CD4-positive, alpha-beta memory T cell (primary cell): ENCODE measurements around the gene CPXM2. TPM values are rescaled to one million over a fixed set of nuclear protein-coding genes. Genes with fewer than 3 reads are reported as not detected.

Experiments
- CTCF ChIA-PET: fragments of 350-600 bp; sonication (Branson Sonifier 250); formaldehyde crosslinking; loops from one replicate; lab custom pipeline; 2021; ENCODE audit warnings: inconsistent platforms; ENCODE audit not compliant: partially characterized antibody; lab: Charles Lee
- POLR2A ChIA-PET: fragments of 350-600 bp; sonication (Branson Sonifier 250); formaldehyde crosslinking; loops from one replicate; lab custom pipeline; 2021; ENCODE audit not compliant: partially characterized antibody; lab: Charles Lee
- DNase-seq, 5 donors: peaks; one replicate each; pipeline versions ENCODE4 v3.0.0 to v3.0.0-alpha.2; 2020 to 2022; ENCODE audit warnings: mixed read lengths in 1 of 5
- H3K27ac ChIP-seq: one replicate; pipeline ENCODE4 v1.7.0; 2013; ENCODE audit warnings: low read depth, low read length
- H3K27me3 ChIP-seq: 2 replicates; pipeline ENCODE4 v1.7.0; 2013; ENCODE audit warnings: mild to moderate bottlenecking, low read length, moderate library complexity; ENCODE audit not compliant: insufficient read depth
- H3K36me3 ChIP-seq: 2 replicates; pipeline ENCODE4 v1.7.0; 2013; ENCODE audit warnings: mild to moderate bottlenecking, low read length, moderate library complexity; ENCODE audit not compliant: insufficient read depth
- H3K4me1 ChIP-seq: 2 replicates; pipeline ENCODE4 v1.7.0; 2013; ENCODE audit warnings: mild to moderate bottlenecking, low read length, moderate library complexity; ENCODE audit not compliant: insufficient read depth
- H3K4me3 ChIP-seq, 2 donors: one replicate each; pipeline ENCODE4 v1.7.0; 2013; ENCODE audit warnings: low read length in 2 of 2, mild to moderate bottlenecking in 1 of 2
- H3K9me3 ChIP-seq, 2 donors: one replicate each; pipeline ENCODE4 v1.7.0; 2013; ENCODE audit warnings: low read length in 2 of 2, control low read depth in 1 of 2; ENCODE audit not compliant: control insufficient read depth in 1 of 2
- H3K27ac Mint-ChIP-seq, 7 donors: one replicate each; pipeline ENCODE4 v1.8.0; 2020 to 2021; ENCODE audit warnings: mixed read lengths in 7 of 7, mild to moderate bottlenecking in 6 of 7, inconsistent platforms in 3 of 7, moderate library complexity in 3 of 7
- H3K27me3 Mint-ChIP-seq, 2 donors: one replicate each; pipeline ENCODE4 v1.8.0; 2020 to 2021; ENCODE audit warnings: mixed read lengths in 2 of 2
- H3K36me3 Mint-ChIP-seq, 2 donors: one replicate each; pipeline ENCODE4 v1.8.0; 2020 to 2021; ENCODE audit warnings: mixed read lengths in 2 of 2, inconsistent platforms in 1 of 2, mild to moderate bottlenecking in 1 of 2
- H3K4me1 Mint-ChIP-seq, 4 donors: one replicate each; pipeline ENCODE4 v1.8.0; 2020 to 2021; ENCODE audit warnings: mixed read lengths in 4 of 4, mild to moderate bottlenecking in 1 of 4
- H3K4me3 Mint-ChIP-seq, 8 donors: one replicate each; pipeline ENCODE4 v1.8.0; 2020 to 2021; ENCODE audit warnings: mixed read lengths in 8 of 8, mild to moderate bottlenecking in 7 of 8, moderate library complexity in 6 of 8, inconsistent platforms in 3 of 8
- H3K9me3 Mint-ChIP-seq, 8 donors: one replicate each; pipeline ENCODE4 v1.8.0; 2020 to 2021; ENCODE audit warnings: mixed read lengths in 8 of 8, mild to moderate bottlenecking in 5 of 8, inconsistent platforms in 3 of 8, moderate library complexity in 1 of 8
- intact Hi-C: fragments of 100-400 bp; cut with micrococcal nuclease; formaldehyde crosslinking; loops from one replicate; pipeline ENCODE4 v1.15.1; 2023
- polyA plus RNA-seq, 2 donors: library from polyadenylated mRNA; unstranded; fragments of 300-500 nt; fragmentation: Illumina TruSeq; gene quantifications; one replicate each; pipeline ENCODE4 v1.2.3, GENCODE V29; 2021
- total RNA-seq, 2 experiments: library from RNA; stranded (reverse); gene quantifications; one replicate each; pipeline ENCODE4 v1.2.3, GENCODE V29; 2021

The CPXM2 gene
- total and polyA plus RNA-seq, 4 experiments from 2014 or later = not detected

DNA sequence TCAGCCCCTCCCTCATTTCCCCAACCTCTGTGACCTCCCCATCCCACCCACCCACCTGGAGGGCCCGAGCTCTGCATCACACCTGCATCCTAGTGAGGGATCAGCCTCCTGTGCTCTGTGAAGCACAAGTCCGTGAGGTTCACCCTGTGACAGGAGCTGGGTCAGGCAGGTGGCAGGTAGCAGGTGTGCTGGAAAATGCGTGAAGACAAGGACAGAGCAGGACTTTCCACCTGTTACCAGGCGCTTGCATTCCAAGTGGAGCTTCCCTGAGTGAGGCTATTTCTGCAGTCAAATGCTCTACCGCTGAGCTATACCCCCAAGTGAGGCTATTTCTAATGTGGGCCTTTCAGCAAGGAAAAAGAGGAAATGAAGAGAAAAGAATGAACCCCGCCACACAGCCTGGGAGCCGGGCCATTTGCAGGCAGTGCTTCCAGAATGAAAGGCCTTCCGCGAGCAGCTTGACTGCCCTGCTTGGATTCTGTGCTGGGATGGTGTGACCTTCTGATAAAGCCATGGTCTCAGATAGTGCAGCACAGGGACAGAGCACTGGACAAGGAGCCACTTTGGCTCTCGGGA lies 13.3 kb upstream of the CPXM2 start:
- Histone ChIP-seq H3K9me3 (no peaks in the 10 kb centered on the region), H3K27ac (no peak overlapping the region), H3K36me3 (no peaks in the 10 kb centered on the region), H3K4me3 (no peak overlapping the region), H3K4me1 (no peaks in the 10 kb centered on the region), H3K27me3 (no peaks in the 10 kb centered on the region)
- peaks cover 5 to 6% of the 10 kb centered on the region in 2 donors for H3K27me3 Mint-ChIP-seq
- no peaks in the 10 kb centered on the region for H3K4me1 Mint-ChIP-seq
- H3K9me3 Mint-ChIP-seq = peaks cover 0 to 5% (median 3%) of the 10 kb centered on the region in 8 donors
- H3K4me3 Mint-ChIP-seq = no peak overlapping the region
- no peaks in the 10 kb centered on the region for H3K36me3 Mint-ChIP-seq
- no peak overlapping the region for H3K27ac Mint-ChIP-seq
- ChIA-PET POLR2A (no interaction called here), CTCF (no interaction called here)
- no peak for DNase-seq
- intact Hi-C loops = no loop called here

DNA sequence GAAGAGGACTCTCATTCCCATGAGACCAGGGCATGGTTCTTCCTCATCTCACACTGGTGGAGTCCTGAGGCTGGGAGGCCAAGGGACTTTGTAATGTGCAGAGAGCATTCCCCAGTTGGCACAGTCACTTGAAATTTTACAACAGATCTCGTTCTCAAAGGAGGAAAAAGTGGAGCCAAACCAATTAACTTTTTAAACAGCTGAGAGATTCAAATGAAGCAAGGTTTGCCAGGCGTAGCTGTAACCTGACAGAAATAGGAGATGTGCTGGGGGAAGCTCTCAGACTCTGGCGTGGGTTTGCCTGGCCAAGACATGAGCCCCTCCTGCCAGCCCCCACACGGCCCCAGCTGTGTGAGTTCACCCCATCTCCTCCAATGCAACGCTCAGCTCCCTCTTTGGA lies 12.0 kb upstream of the CPXM2 start:
- intact Hi-C loops = no loop called here
- peaks cover 0 to 11% (median 5%) of the 10 kb centered on the region in 8 donors for H3K9me3 Mint-ChIP-seq

DNA sequence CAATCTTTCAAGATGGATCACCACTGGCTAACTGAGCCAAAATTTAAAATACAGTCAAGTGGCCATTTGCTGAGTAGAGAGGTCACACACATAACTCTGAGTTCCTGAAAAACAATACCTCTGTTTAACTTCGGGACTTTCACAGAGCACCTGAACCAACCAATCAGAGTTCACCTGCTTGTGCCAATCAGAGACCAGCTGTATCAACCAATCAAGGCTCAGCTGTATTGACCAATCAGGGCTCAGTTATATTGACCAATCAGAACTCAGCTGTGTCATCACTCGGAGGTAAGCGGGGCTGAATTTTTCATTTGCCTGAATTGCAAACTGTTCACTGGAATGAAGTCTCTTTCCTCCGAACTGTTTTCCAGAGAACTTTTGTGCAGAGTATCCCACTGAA lies 10.0 kb upstream of the CPXM2 start:
- intact Hi-C loops = no loop called here
- no peak overlapping the region for H3K4me3 Mint-ChIP-seq
- POLR2A ChIA-PET = no interaction called here
- H3K27me3 Mint-ChIP-seq = peaks cover 2% of the 10 kb centered on the region in 2 donors
- no peaks in the 10 kb centered on the region for H3K36me3 ChIP-seq
- peaks cover 0 to 11% (median 4%) of the 10 kb centered on the region in 8 donors for H3K9me3 Mint-ChIP-seq
- no peak overlapping the region for H3K27ac Mint-ChIP-seq
- CTCF ChIA-PET = interaction anchor here (0.5 kb wide), 1 partner anchor 1168 kb away, joined by 3 read pairs; no protein-coding TSS in a partner anchor
- no peak overlapping the region for H3K27ac ChIP-seq
- no peak overlapping the region for H3K4me3 ChIP-seq
- H3K36me3 Mint-ChIP-seq = no peaks in the 10 kb centered on the region
- H3K27me3 ChIP-seq = no peaks in the 10 kb centered on the region
- H3K9me3 ChIP-seq = no peaks in the 10 kb centered on the region
- DNase-seq = no peak
- H3K4me1 ChIP-seq = no peaks in the 10 kb centered on the region
- peaks cover 0 to 2% (median 0%) of the 10 kb centered on the region in 4 donors for H3K4me1 Mint-ChIP-seq

More for the DNA sequence above, 12.0 kb upstream of the CPXM2 start:
- no peaks in the 10 kb centered on the region for H3K4me1 Mint-ChIP-seq
- DNase-seq = no peak
- H3K4me3 Mint-ChIP-seq = no peak overlapping the region
- CTCF ChIA-PET = no interaction called here
- POLR2A ChIA-PET = no interaction called here
- H3K36me3 Mint-ChIP-seq = no peaks in the 10 kb centered on the region
- H3K27me3 ChIP-seq = no peaks in the 10 kb centered on the region
- no peak overlapping the region for H3K27ac Mint-ChIP-seq
- H3K4me1 ChIP-seq = no peaks in the 10 kb centered on the region
- H3K27me3 Mint-ChIP-seq = peaks cover 5 to 6% of the 10 kb centered on the region in 2 donors
- no peaks in the 10 kb centered on the region for H3K9me3 ChIP-seq
- H3K4me3 ChIP-seq = no peak overlapping the region
- H3K36me3 ChIP-seq = no peaks in the 10 kb centered on the region
- H3K27ac ChIP-seq = no peak overlapping the region

DNA sequence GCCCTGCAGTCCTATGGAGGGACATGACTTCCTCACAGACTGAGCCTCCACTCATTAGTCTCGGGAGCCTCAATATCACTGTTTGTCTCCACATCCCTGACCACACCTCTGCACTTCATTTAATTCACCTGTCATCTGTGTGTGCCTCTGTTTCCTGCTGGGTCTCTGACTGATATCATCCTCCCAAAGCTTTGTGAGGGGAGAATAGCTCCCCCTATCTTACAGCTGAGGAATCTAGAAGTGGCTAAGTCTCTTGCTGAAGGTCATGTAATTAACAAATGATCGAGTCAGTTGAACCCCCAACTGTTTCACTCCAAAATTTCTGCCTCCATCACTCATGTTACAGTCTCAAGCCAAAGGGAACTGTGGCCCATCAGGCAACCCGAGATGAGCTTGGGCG lies 5.5 kb upstream of the CPXM2 start:
- Histone ChIP-seq H3K27ac (no peak overlapping the region), H3K36me3 (no peaks in the 10 kb centered on the region), H3K4me1 (no peaks in the 10 kb centered on the region), H3K9me3 (no peaks in the 10 kb centered on the region), H3K27me3 (no peaks in the 10 kb centered on the region), H3K4me3 (no peak overlapping the region)
- H3K4me3 Mint-ChIP-seq = no peak overlapping the region
- H3K36me3 Mint-ChIP-seq = no peaks in the 10 kb centered on the region
- DNase-seq = no peak
- CTCF ChIA-PET = no interaction called here
- peaks cover 0 to 5% (median 1%) of the 10 kb centered on the region in 4 donors for H3K4me1 Mint-ChIP-seq
- peaks cover 8 to 13% of the 10 kb centered on the region in 2 donors for H3K27me3 Mint-ChIP-seq
- H3K9me3 Mint-ChIP-seq = peaks cover 0 to 11% (median 3%) of the 10 kb centered on the region in 8 donors
- POLR2A ChIA-PET = no interaction called here
- intact Hi-C loops = no loop called here
- H3K27ac Mint-ChIP-seq = no peak overlapping the region

DNA sequence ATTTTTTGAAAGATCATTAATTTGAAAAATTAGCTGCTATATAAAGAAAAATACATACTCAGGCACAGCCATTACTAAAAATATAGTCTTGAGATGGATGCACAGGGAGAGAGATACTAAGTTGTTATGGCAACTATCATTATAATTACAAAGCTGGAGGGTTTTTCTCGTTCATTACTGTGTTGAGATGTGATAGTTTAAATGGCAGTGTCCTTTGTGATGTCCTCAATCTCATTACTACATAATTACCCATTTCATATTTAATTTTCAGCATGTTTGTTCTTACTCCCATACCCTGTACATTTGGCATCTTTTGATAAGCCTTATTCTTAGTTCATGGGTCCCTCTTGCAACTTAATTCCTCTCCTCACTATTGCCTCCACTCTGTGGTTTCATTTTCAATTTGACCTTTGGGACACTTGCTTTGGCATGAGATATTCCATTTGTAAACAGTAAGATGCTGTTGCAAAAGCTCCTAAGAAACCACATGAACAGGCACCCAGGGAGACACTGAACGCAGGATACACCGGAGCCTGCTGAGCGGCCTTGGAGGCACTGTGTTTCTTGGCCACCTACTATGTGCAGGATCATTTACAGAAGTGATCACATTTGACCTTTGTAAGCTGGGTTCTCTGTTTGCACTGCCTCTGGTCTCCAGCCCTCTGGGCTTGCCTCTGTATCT lies 4.8 kb upstream of the CPXM2 start:
- Histone ChIP-seq H3K4me1 (no peaks in the 10 kb centered on the region), H3K36me3 (no peaks in the 10 kb centered on the region), H3K4me3 (no peak overlapping the region), H3K27me3 (no peaks in the 10 kb centered on the region), H3K9me3 (no peaks in the 10 kb centered on the region), H3K27ac (no peak overlapping the region)
- Mint-ChIP-seq H3K27ac (no peak overlapping the region), H3K4me3 (no peak overlapping the region), H3K36me3 (no peaks in the 10 kb centered on the region), H3K4me1 (peaks cover 0 to 5% (median 1%) of the 10 kb centered on the region in 4 donors), H3K9me3 (peaks cover 0 to 11% (median 3%) of the 10 kb centered on the region in 8 donors), H3K27me3 (peaks cover 8 to 13% of the 10 kb centered on the region in 2 donors)
- no peak for DNase-seq
- ChIA-PET CTCF (no interaction called here), POLR2A (no interaction called here)
- intact Hi-C loops = no loop called here

DNA sequence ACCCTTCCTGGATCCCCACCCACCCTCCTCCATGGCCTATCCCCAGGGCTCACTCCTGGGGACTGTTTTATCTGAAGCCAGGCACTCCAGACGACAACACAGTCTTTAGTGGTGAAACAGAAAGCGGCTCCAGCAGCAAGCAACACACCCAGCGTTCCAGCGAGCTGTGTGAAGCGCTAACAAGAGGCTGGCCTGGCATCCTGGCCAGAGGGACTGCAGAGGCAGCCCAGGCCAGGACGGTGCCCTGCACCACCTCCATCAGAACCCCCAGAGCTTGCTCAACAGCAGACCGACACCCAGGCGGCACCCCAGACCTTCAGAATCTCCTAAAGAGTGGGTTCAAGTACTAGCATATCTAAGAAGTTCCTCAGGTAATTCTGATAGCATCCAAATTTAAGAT lies 2.0 kb upstream of the CPXM2 start:
- CTCF ChIA-PET = no interaction called here
- Histone ChIP-seq H3K4me1 (no peaks in the 10 kb centered on the region), H3K9me3 (no peaks in the 10 kb centered on the region), H3K27me3 (no peaks in the 10 kb centered on the region), H3K27ac (no peak overlapping the region), H3K4me3 (no peak overlapping the region), H3K36me3 (no peaks in the 10 kb centered on the region)
- no peak overlapping the region for H3K4me3 Mint-ChIP-seq
- intact Hi-C loops = no loop called here
- H3K27me3 Mint-ChIP-seq = peaks cover 11 to 22% of the 10 kb centered on the region in 2 donors
- POLR2A ChIA-PET = no interaction called here
- peaks cover 0 to 5% (median 1%) of the 10 kb centered on the region in 4 donors for H3K4me1 Mint-ChIP-seq
- no peak overlapping the region for H3K27ac Mint-ChIP-seq
- H3K9me3 Mint-ChIP-seq = peaks cover 0 to 2% (median 0%) of the 10 kb centered on the region in 8 donors
- H3K36me3 Mint-ChIP-seq = no peaks in the 10 kb centered on the region
- DNase-seq = no peak

DNA sequence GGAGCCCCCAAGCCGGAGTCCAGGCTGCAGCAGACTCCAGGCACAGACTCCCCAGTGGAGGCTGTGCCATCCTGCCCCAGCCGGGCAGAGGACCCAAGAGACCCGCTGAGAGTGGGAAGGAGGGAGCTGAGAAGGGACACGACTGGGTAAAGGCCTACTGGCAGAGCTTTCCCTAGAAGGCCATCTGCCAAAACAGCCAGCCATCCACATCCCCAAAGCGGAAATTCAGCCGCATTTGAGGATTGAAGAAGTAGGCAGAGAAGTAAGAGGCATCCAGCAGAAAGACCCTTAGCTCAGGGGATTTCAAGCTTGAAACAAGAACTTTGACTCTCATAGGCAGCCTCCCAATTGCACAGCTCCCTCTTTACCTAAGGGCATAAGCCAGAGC lies 857 bp downstream of the CPXM2 start:
- peaks cover 0 to 2% (median 0%) of the 10 kb centered on the region in 8 donors for H3K9me3 Mint-ChIP-seq
- Histone ChIP-seq H3K27ac (no peak overlapping the region), H3K4me3 (no peak overlapping the region), H3K36me3 (no peaks in the 10 kb centered on the region), H3K4me1 (no peaks in the 10 kb centered on the region), H3K27me3 (no peaks in the 10 kb centered on the region), H3K9me3 (no peaks in the 10 kb centered on the region)
- no peaks in the 10 kb centered on the region for H3K36me3 Mint-ChIP-seq
- DNase-seq = no peak
- CTCF ChIA-PET = no interaction called here
- POLR2A ChIA-PET = no interaction called here
- peaks cover 9 to 22% of the 10 kb centered on the region in 2 donors for H3K27me3 Mint-ChIP-seq
- intact Hi-C loops = no loop called here
- peaks cover 0 to 5% (median 0%) of the 10 kb centered on the region in 4 donors for H3K4me1 Mint-ChIP-seq
- H3K27ac Mint-ChIP-seq = no peak overlapping the region
- no peak overlapping the region for H3K4me3 Mint-ChIP-seq
